ENCODE data around the gene NMNAT2. TPM values are rescaled to one million over a fixed set of nuclear protein-coding genes. Genes with fewer than 3 reads are reported as not detected.

NMNAT2 gene
- total RNA-seq, 1 experiment from 2014 or later = 8.8 TPM

DNA sequence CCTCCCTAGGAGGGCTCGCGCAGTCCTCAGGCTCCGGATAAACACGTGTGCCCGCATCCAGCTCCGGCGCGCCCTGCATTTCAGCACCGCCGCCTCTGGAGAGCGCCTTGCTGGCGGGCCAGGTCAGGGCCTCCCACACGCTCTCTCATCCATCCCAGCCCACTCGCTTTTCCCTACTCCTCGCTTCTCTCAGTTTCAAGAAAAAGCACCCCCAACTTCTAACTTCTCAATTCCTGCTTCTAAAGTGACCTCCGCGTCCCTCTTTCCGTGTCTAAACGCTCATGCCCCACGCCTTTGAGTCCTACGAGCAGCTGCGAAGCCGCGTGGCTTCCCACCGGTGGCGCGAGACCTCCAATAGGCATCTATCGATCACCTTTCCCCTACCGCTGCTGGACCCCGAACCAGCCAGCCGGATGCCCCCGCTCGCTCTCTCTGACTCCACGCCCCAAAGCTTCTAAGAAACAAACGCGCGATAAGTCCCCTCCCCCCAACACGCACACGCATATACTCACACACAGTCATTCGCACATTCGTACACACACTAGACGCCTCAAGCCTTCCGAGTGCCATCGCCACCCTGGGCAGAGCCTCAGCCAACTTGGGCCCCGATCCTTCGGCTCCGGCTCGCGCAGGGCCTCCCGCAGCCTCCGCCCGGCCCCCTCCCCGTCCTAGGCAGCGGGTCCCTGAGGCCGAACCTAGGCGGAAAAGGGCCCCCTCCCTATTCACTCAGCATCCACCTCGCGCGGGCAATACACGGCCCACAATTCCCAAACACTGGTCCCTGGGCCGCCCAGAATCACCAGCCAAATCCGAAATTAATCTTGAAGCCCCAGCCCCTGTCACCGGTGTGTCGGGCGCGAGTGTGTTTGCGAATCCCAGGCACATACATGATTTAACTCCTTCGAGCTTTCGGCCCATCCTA, 1.1 kb downstream of the NMNAT2 start (continued):
- TF ChIP-seq PRRX2 (CRISPR knock-in tag; IDR thresholded peaks at IDR 0.05) = no peak
- no peak for TF ChIP-seq ZNF423 (CRISPR knock-in tag; IDR thresholded peaks at IDR 0.05)
- TF ChIP-seq IRF2 (CRISPR knock-in tag; IDR thresholded peaks at IDR 0.05; ENCODE audit: borderline replicate concordance, low read depth) = no peak
- TF ChIP-seq ZNF416 (CRISPR knock-in tag; IDR thresholded peaks at IDR 0.05) = no peak
- no peak for TF ChIP-seq CBFB (CRISPR knock-in tag; IDR thresholded peaks at IDR 0.05; ENCODE audit: low read depth)
- TF ChIP-seq JAZF1 (CRISPR knock-in tag; IDR thresholded peaks at IDR 0.05) = no peak
- TF ChIP-seq, protein P1, sequence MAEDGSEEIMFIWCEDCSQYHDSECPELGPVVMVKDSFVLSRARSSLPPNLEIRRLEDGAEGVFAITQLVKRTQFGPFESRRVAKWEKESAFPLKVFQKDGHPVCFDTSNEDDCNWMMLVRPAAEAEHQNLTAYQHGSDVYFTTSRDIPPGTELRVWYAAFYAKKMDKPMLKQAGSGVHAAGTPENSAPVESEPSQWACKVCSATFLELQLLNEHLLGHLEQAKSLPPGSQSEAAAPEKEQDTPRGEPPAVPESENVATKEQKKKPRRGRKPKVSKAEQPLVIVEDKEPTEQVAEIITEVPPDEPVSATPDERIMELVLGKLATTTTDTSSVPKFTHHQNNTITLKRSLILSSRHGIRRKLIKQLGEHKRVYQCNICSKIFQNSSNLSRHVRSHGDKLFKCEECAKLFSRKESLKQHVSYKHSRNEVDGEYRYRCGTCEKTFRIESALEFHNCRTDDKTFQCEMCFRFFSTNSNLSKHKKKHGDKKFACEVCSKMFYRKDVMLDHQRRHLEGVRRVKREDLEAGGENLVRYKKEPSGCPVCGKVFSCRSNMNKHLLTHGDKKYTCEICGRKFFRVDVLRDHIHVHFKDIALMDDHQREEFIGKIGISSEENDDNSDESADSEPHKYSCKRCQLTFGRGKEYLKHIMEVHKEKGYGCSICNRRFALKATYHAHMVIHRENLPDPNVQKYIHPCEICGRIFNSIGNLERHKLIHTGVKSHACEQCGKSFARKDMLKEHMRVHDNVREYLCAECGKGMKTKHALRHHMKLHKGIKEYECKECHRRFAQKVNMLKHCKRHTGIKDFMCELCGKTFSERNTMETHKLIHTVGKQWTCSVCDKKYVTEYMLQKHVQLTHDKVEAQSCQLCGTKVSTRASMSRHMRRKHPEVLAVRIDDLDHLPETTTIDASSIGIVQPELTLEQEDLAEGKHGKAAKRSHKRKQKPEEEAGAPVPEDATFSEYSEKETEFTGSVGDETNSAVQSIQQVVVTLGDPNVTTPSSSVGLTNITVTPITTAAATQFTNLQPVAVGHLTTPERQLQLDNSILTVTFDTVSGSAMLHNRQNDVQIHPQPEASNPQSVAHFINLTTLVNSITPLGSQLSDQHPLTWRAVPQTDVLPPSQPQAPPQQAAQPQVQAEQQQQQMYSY (CRISPR knock-in tag; IDR thresholded peaks at IDR 0.05) = peak; percentile 38; the same call in 1 of the 2 replicates
- peak; percentile 59; the same call in 1 of the 2 replicates for TF ChIP-seq ZBTB21 (CRISPR knock-in tag; IDR thresholded peaks at IDR 0.05; ENCODE audit: borderline replicate concordance)
- peak; percentile 89 for TF ChIP-seq TP53 (CRISPR knock-in tag; IDR thresholded peaks at IDR 0.05)
- no peak for TF ChIP-seq NFATC4 (CRISPR knock-in tag; IDR thresholded peaks at IDR 0.05)
- TF ChIP-seq, protein P2, sequence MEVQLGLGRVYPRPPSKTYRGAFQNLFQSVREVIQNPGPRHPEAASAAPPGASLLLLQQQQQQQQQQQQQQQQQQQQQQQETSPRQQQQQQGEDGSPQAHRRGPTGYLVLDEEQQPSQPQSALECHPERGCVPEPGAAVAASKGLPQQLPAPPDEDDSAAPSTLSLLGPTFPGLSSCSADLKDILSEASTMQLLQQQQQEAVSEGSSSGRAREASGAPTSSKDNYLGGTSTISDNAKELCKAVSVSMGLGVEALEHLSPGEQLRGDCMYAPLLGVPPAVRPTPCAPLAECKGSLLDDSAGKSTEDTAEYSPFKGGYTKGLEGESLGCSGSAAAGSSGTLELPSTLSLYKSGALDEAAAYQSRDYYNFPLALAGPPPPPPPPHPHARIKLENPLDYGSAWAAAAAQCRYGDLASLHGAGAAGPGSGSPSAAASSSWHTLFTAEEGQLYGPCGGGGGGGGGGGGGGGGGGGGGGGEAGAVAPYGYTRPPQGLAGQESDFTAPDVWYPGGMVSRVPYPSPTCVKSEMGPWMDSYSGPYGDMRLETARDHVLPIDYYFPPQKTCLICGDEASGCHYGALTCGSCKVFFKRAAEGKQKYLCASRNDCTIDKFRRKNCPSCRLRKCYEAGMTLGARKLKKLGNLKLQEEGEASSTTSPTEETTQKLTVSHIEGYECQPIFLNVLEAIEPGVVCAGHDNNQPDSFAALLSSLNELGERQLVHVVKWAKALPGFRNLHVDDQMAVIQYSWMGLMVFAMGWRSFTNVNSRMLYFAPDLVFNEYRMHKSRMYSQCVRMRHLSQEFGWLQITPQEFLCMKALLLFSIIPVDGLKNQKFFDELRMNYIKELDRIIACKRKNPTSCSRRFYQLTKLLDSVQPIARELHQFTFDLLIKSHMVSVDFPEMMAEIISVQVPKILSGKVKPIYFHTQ (CRISPR knock-in tag; IDR thresholded peaks at IDR 0.05) = no peak
- peak; percentile 93 for TF ChIP-seq NFE2L1 (CRISPR knock-in tag; IDR thresholded peaks at IDR 0.05)
- no peak for TF ChIP-seq HMGA2 (CRISPR knock-in tag; IDR thresholded peaks at IDR 0.05)
- TF ChIP-seq, protein P3, sequence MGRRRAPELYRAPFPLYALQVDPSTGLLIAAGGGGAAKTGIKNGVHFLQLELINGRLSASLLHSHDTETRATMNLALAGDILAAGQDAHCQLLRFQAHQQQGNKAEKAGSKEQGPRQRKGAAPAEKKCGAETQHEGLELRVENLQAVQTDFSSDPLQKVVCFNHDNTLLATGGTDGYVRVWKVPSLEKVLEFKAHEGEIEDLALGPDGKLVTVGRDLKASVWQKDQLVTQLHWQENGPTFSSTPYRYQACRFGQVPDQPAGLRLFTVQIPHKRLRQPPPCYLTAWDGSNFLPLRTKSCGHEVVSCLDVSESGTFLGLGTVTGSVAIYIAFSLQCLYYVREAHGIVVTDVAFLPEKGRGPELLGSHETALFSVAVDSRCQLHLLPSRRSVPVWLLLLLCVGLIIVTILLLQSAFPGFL (CRISPR knock-in tag; IDR thresholded peaks at IDR 0.05; ENCODE audit: borderline replicate concordance) = peak; percentile 82; the same call in 1 of the 2 replicates
- TF ChIP-seq ZNF121 (CRISPR knock-in tag; IDR thresholded peaks at IDR 0.05) = peak; percentile 100
- peak; percentile 96; the same call in 1 of the 2 replicates for TF ChIP-seq SMAD3 (CRISPR knock-in tag; IDR thresholded peaks at IDR 0.05; ENCODE audit: borderline replicate concordance)
- TF ChIP-seq, protein P4, sequence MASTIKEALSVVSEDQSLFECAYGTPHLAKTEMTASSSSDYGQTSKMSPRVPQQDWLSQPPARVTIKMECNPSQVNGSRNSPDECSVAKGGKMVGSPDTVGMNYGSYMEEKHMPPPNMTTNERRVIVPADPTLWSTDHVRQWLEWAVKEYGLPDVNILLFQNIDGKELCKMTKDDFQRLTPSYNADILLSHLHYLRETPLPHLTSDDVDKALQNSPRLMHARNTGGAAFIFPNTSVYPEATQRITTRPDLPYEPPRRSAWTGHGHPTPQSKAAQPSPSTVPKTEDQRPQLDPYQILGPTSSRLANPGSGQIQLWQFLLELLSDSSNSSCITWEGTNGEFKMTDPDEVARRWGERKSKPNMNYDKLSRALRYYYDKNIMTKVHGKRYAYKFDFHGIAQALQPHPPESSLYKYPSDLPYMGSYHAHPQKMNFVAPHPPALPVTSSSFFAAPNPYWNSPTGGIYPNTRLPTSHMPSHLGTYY (CRISPR knock-in tag; IDR thresholded peaks at IDR 0.05) = no peak
- TF ChIP-seq, protein P5, sequence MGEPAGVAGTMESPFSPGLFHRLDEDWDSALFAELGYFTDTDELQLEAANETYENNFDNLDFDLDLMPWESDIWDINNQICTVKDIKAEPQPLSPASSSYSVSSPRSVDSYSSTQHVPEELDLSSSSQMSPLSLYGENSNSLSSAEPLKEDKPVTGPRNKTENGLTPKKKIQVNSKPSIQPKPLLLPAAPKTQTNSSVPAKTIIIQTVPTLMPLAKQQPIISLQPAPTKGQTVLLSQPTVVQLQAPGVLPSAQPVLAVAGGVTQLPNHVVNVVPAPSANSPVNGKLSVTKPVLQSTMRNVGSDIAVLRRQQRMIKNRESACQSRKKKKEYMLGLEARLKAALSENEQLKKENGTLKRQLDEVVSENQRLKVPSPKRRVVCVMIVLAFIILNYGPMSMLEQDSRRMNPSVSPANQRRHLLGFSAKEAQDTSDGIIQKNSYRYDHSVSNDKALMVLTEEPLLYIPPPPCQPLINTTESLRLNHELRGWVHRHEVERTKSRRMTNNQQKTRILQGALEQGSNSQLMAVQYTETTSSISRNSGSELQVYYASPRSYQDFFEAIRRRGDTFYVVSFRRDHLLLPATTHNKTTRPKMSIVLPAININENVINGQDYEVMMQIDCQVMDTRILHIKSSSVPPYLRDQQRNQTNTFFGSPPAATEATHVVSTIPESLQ (CRISPR knock-in tag; IDR thresholded peaks at IDR 0.05) = no peak
- TF ChIP-seq CREM (CRISPR knock-in tag; IDR thresholded peaks at IDR 0.05) = peak; percentile 60; the same call in 1 of the 2 replicates
- TF ChIP-seq ETV6 (CRISPR knock-in tag; IDR thresholded peaks at IDR 0.05) = peak; percentile 86; the same call in 1 of the 2 replicates
- TF ChIP-seq CREB1 (CRISPR knock-in tag; IDR thresholded peaks at IDR 0.05) = peak; percentile 83; the same call in 1 of the 2 replicates
- peak; percentile 97 for TF ChIP-seq TEAD1 (CRISPR knock-in tag; IDR thresholded peaks at IDR 0.05)
- no peak for TF ChIP-seq ELF4 (CRISPR knock-in tag; IDR thresholded peaks at IDR 0.05; ENCODE audit: low read depth)
- TF ChIP-seq, protein P6, sequence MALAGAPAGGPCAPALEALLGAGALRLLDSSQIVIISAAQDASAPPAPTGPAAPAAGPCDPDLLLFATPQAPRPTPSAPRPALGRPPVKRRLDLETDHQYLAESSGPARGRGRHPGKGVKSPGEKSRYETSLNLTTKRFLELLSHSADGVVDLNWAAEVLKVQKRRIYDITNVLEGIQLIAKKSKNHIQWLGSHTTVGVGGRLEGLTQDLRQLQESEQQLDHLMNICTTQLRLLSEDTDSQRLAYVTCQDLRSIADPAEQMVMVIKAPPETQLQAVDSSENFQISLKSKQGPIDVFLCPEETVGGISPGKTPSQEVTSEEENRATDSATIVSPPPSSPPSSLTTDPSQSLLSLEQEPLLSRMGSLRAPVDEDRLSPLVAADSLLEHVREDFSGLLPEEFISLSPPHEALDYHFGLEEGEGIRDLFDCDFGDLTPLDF (CRISPR knock-in tag; IDR thresholded peaks at IDR 0.05) = no peak
- TF ChIP-seq GRHL2 (CRISPR knock-in tag; IDR thresholded peaks at IDR 0.05; ENCODE audit: insufficient replicate concordance, severe bottlenecking) = no peak
